ENCODE measurements around the gene USP47.

USP47 gene

DNA sequence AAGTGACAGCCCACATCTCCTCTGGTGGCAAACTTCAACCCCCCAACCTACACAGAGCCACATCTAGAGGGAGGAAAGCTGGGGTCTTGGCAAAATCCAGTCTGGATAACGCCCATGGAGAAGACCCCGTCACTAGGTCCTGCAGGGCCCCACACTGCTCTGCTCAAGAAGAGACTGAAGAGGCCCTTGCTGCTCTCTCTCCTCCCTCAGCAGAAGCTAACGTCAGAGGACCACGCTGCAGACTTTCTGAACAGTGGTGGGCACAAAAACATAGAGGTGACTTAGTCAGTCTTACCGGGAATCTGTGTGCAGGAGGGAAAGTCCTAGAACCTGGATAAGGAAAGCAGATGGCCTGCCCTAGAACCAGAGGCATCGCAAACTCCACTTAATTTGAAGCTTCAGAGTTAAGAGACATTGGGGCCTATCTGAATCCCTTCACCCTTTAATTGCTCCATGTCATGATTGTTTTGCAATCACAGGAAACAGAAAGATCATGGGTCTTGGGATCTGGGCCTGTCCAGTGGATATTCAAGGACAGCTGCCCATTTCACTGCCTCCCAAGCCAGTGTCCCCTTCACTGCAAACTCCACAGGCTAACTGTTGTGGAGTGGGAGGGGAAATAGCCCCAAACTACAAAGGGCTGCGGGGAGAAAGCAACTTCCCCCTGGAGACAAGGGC lies 164.9 kb downstream of the USP47 start:
- no peak for DNase-seq

DNA sequence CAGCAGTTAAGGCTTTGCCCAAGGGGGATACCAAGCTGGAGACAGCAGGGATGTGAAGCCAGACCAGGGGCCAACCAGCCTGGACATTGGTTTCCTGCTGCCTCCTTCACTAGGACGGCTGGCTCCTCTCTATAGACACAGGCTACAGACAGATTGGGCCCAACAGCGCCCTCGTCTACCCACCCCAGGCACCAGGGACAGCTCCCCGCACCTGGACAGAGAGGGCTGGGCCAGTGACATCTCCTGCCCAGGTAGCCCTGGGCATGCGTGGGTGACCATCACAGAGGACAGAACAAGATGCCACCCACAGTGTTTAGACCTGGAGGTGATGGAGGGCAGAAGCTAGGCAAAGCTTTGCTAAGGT lies 165.4 kb downstream of the USP47 start:
- no peak for DNase-seq

DNA sequence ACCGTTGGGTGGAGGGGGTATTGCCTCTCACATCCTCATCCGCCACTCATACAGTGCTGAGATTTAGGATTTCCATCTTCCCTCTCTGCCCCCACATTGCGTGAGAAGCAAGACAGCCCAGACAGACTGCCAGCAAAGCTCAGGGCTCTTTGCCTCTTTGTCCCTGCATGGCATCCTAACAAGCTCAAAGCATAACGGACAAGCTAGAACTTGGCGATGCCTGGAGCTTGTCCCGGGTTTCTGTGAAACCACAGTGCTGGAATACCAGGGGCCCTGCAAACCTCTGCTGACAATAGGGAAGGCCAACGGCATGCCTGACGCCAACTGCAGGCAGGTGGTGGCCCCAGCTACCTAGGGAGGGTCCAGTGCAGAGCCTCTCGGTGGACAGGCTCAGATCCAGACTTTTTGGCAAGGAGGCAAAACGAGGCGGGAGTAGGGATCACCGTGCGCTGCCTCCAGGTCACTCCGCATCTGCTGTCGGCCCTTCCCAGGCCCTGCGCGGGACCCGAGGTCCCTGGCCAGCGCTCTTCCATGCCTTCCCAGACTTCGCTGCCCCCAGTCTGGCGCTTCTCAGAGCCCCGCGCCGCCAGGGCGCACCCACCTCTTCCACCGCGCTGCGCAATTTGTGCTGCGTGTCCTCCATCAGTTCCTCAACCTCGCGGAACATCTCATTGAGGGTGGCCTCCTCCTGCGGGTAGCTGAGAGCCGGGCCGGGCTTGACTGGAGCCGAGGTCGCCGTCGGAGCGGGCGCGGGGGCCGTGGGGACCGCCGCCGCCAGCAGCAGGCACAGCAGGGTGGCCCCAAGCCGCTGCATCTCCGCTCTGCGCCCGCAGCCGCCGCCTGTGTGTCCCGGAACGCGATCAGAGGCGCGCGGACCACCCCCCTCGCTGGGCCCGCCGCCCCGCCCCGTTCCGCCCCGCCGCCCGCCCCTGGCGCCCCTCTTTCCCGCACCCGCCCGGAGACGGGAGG lies 166.3 kb downstream of the USP47 start, which contains the start of gene DKK3:
Gene DKK3, minus strand, starts transcription at position 858 of the 969 bp plus-strand sequence. Its CDS starts 44 bp downstream, at position 814.
- no peak for DNase-seq

All from NCI-H226 (cell line).